ENCODE measurements around the gene NPFF. TPM values are rescaled to one million over a fixed set of nuclear protein-coding genes. Genes with fewer than 3 reads are reported as not detected.

Gene NPFF
- total and polyA plus RNA-seq, 10 of the 15 experiments (the other 5 are each of a cell fraction or from before 2014, with no cell fraction given), result 0.21 to 0.69 (median 0.23) TPM; not detected in 7

DNA sequence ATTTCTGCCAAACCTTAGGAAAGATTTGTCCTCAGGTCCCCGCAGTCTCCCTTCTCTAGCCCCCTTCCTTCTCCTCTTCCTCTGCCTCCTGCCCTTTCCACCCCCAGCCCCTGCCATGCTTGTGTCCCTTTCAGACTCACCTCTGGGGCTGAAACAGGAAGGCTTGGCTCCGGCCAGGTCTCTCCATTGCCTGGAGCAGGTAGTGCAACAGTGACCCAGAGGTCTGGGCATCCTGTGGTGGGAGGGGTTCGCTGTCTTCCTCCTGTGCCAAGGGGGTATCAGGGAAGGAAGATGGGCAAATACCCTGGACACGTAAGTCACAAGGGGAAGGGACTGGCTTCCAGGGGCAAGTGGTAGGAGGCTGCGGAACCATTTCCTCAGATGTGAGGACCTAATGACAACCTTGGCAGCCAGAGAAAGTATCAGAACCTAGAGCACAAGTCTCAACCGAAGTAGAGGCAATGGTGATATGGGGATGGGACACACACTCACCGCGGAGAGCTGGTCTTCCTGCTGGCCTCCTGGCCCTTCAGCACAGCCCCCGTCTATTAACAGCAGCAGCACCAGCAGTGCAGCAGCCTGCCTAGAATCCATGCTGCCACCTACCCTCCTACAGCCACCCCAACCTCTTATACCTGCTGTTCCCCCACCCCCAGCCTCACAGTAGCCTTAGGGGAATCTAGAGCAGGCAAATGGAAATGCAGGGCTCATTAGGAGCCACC lies at the start of gene NPFF (continued):
- TF ChIP-seq, protein P1, sequence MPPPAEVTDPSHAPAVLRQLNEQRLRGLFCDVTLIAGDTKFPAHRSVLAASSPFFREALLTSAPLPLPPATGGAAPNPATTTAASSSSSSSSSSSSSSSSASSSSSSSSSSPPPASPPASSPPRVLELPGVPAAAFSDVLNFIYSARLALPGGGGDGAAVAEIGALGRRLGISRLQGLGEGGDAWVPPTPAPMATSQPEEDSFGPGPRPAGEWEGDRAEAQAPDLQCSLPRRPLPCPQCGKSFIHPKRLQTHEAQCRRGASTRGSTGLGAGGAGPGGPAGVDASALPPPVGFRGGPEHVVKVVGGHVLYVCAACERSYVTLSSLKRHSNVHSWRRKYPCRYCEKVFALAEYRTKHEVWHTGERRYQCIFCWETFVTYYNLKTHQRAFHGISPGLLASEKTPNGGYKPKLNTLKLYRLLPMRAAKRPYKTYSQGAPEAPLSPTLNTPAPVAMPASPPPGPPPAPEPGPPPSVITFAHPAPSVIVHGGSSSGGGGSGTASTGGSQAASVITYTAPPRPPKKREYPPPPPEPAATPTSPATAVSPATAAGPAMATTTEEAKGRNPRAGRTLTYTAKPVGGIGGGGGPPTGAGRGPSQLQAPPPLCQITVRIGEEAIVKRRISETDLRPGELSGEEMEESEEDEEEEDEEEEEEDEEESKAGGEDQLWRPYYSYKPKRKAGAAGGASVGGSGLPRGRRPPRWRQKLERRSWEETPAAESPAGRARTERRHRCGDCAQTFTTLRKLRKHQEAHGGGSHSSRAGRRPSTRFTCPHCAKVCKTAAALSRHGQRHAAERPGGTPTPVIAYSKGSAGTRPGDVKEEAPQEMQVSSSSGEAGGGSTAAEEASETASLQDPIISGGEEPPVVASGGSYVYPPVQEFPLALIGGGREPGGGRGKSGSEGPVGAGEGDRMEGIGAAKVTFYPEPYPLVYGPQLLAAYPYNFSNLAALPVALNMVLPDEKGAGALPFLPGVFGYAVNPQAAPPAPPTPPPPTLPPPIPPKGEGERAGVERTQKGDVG (CRISPR knock-in tag; IDR thresholded peaks at IDR 0.05), result no peak
- TF ChIP-seq RFX5 (IDR thresholded peaks at IDR 0.05; ENCODE audit: low read depth, low read length) (no peak), BCLAF1 (IDR thresholded peaks at IDR 0.05) (no peak), TBL1XR1 (IDR thresholded peaks at IDR 0.05; ENCODE audit: low read depth, low read length) (no peak)

Data from GM12878 (cell line).